ENCODE data around the gene RAB29. TPM values are rescaled to one million over a fixed set of nuclear protein-coding genes. Genes with fewer than 3 reads are reported as not detected.
A peak's percentile ranks its signal among the peaks of the same experiment; 100 is the strongest.

The RAB29 gene
- total and polyA plus RNA-seq, 8 donors, result 4.7 to 38.4 (median 11.5) TPM

GRCh38 chr1:205817364-205817763 is 42.1 kb upstream of the RAB29 start:
- intact Hi-C loops (cut with DNase I; ENCODE audit: low total_unique reads), result no loop called here
- TF ChIP-seq POLR2AphosphoS5 (IDR thresholded peaks at IDR 0.05) (no peak), POLR2A (IDR thresholded peaks at IDR 0.05) (no peak), EP300 (IDR thresholded peaks at IDR 0.05) (no peak), CTCF (IDR thresholded peaks at IDR 0.05) (no peak)
- no peak for DNase-seq
- no peaks in the 10 kb centered on the region for H3K9me3 ChIP-seq
- no peaks in the 10 kb centered on the region for H3K27me3 ChIP-seq
- no peaks in the 10 kb centered on the region for H3K36me3 ChIP-seq
- H3K27ac ChIP-seq, result no peak overlapping the region
- no peak overlapping the region for H3K4me3 ChIP-seq
- peaks cover 9 to 18% (median 10%) of the 10 kb centered on the region in 4 donors for H3K4me1 ChIP-seq
- 56 to 87% (median 76%) methylated on average over 3 of the region's 3 CpGs for WGBS, 5 donors

GRCh38 chr1:205813755-205814058 is 38.4 kb upstream of the RAB29 start:
- peak in 1 of 3 donors; percentile 2 for TF ChIP-seq POLR2AphosphoS5 (IDR thresholded peaks at IDR 0.05)
- no peak for TF ChIP-seq POLR2A (IDR thresholded peaks at IDR 0.05)
- no peaks in the 10 kb centered on the region for H3K9me3 ChIP-seq
- H3K4me3 ChIP-seq, result peak overlapping the region; percentile 81 to 95 (median 86)
- intact Hi-C loops (cut with DNase I; ENCODE audit: low total_unique reads), result no loop called here
- peaks cover 39 to 55% (median 45%) of the 10 kb centered on the region in 4 donors for H3K4me1 ChIP-seq
- H3K27me3 ChIP-seq, result no peaks in the 10 kb centered on the region
- peaks cover 0 to 17% (median 16%) of the 10 kb centered on the region in 4 donors for H3K36me3 ChIP-seq
- no peak for DNase-seq
- 3 to 5% (median 4%) methylated on average over 8 to 14 of the region's 14 CpGs for WGBS, 5 donors
- peak overlapping the region; percentile 93 to 94 (median 93) for H3K27ac ChIP-seq

GRCh38 chr1:205812878-205813754 is 37.8 kb upstream of the RAB29 start, which contains the start of gene SLC41A1:
TSS of gene SLC41A1 (minus strand) at chr1:205813198. CDS start at chr1:205810441, 2,757 bp downstream.
- TF ChIP-seq POLR2AphosphoS5 (IDR thresholded peaks at IDR 0.05) (peak; percentile 47 to 89 (median 86)), POLR2A (IDR thresholded peaks at IDR 0.05) (peak in 2 of 4 donors; percentile 28 to 83), CTCF (IDR thresholded peaks at IDR 0.05) (no peak)
- no peaks in the 10 kb centered on the region for H3K27me3 ChIP-seq
- H3K36me3 ChIP-seq, result peaks cover 0 to 17% (median 16%) of the 10 kb centered on the region in 4 donors
- peak; percentile 95 to 97 for DNase-seq
- H3K4me1 ChIP-seq, result peaks cover 43 to 61% (median 50%) of the 10 kb centered on the region in 4 donors
- peak within 1 kb of the TSS; percentile 93 to 94 (median 93) for H3K27ac ChIP-seq
- H3K9me3 ChIP-seq, result no peaks in the 10 kb centered on the region
- peak within 1 kb of the TSS; percentile 81 to 95 (median 86) for H3K4me3 ChIP-seq
- WGBS, 5 donors, result 0 to 1% (median 1%) methylated on average over 15 to 83 of the region's 83 CpGs
- intact Hi-C loops (cut with DNase I; ENCODE audit: low total_unique reads), result no loop called here

- Histone ChIP-seq H3K36me3 (peaks cover 0 to 17% (median 16%) of the 10 kb centered on the region in 4 donors), H3K27ac (peak overlapping the region; percentile 93 to 94 (median 93)), H3K4me1 (peaks cover 43 to 64% (median 53%) of the 10 kb centered on the region in 4 donors), H3K27me3 (no peaks in the 10 kb centered on the region), H3K4me3 (peak overlapping the region; percentile 81 to 95 (median 86)), H3K9me3 (no peaks in the 10 kb centered on the region)
- WGBS, 5 donors, result 0 to 4% (median 3%) methylated on average over 10 to 16 of the region's 16 CpGs
- DNase-seq, result peak in 1 of 2 donors; percentile 72
- TF ChIP-seq POLR2A (IDR thresholded peaks at IDR 0.05) (no peak), CTCF (IDR thresholded peaks at IDR 0.05) (no peak), POLR2AphosphoS5 (IDR thresholded peaks at IDR 0.05) (no peak), EP300 (IDR thresholded peaks at IDR 0.05) (no peak)
- intact Hi-C loops (cut with DNase I; ENCODE audit: low total_unique reads), result no loop called here
These were observed 37.1 kb upstream of the RAB29 start for GRCh38 chr1:205812271-205812877.

All from stomach (tissue), 9 donors.